Stimulated activated CD8-positive, alpha-beta memory T cell treated with anti-CD3 and anti-CD28 coated beads, Interleukin-15, amount 100 ng/mL, for 48 hours (primary cell): ENCODE results near the gene ZCCHC24.

ENCODE experiments used
- DNase-seq, 2 donors: peaks; one replicate each; pipeline ENCODE4 v3.0.0-alpha.2; 2020; ENCODE audit warnings: low read depth in 2 of 2

ZCCHC24 gene

GRCh38 chr10:79361726-79362397 lies 83.6 kb downstream of the ZCCHC24 start:
- no peak for DNase-seq

- no peak for DNase-seq
Measured at GRCh38 chr10:79360499-79361342, 84.7 kb downstream of the ZCCHC24 start.

GRCh38 chr10:79359816-79360498 lies 85.5 kb downstream of the ZCCHC24 start:
- no peak for DNase-seq

GRCh38 chr10:79358811-79359210 lies 86.6 kb downstream of the ZCCHC24 start:
- no peak for DNase-seq

GRCh38 chr10:79357180-79357579 lies 88.2 kb downstream of the ZCCHC24 start:
- DNase-seq, result no peak

DNA sequence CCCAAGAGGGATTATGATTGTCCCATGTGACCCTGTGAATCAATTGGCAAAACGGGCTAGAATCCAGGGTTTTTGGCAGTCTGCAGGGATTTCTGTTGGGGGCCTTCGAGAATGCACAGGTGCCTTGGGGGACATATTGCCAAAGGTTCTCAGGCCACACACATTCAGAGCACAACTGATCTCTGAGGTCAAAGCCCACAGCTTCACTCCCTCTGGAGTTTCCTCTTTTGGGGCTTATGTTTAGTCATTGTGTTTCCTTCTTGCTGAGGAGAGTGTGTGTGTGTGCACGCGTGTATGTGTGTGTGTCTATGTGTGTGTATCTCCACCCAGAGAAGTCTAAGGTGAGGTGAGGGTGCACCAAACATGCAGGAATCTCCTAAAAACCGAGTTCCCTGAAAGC lies 89.3 kb downstream of the ZCCHC24 start:
- DNase-seq, result no peak

DNA sequence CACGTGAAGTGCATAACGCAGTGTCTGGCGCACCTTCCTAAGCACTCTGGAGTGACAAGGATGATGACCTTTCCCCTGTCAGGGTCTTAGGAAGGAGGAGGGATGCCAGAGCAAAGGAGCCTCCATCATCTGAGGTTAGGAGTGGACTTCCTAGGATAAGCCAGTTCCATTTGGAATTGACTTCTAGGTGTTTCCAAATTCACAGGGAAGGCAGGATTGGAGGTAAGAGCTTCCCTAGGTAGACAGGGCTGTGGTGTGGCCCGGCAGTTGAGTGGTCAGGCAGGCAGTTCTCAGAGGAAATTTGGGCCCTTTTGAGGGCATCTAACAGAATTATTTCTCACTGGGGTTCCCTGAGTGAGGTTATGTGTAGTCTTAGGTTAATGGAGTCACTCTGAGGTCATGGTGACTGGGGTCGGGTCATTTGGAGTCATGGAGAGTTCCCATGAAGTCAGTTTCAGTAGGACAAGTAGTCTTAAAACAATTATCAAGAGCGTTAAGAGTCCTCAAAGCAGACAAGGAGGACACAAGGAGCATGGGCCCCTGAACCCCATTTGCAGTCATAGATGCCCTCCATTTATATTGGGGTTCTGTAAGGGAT lies 89.9 kb downstream of the ZCCHC24 start:
- no peak for DNase-seq

DNA sequence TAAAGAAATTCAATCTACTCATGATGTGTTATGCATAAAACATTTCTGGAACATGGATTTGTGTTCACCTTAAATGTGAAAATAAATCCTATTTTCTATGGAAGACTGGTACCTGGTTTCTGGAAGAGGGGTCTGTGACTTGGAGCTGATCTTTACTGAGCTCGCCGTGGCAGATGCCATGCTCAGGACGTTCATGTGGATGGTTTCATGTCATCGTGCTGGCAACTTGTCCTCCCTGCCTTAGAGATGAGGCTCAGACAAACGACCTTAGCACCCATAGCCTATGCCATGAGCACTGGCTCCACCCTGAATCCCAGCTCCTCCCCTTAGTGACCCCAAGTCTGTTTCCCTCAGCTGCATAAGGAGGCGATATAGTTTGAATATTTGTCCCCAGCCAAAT lies 90.8 kb downstream of the ZCCHC24 start:
- DNase-seq, result no peak

GRCh38 chr10:79354141-79354540 lies 91.3 kb downstream of the ZCCHC24 start:
- no peak for DNase-seq

DNA sequence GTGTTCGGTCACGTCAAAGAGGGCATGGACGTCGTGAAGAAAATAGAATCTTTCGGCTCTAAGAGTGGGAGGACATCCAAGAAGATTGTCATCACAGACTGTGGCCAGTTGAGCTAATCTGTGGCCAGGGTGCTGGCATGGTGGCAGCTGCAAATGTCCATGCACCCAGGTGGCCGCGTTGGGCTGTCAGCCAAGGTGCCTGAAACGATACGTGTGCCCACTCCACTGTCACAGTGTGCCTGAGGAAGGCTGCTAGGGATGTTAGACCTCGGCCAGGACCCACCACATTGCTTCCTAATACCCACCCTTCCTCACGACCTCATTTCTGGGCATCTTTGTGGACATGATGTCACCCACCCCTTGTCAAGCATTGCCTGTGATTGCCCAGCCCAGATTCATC lies 91.7 kb downstream of the ZCCHC24 start:
- no peak for DNase-seq

- DNase-seq, result no peak
Measured at GRCh38 chr10:79353000-79353406, 92.4 kb downstream of the ZCCHC24 start.

DNA sequence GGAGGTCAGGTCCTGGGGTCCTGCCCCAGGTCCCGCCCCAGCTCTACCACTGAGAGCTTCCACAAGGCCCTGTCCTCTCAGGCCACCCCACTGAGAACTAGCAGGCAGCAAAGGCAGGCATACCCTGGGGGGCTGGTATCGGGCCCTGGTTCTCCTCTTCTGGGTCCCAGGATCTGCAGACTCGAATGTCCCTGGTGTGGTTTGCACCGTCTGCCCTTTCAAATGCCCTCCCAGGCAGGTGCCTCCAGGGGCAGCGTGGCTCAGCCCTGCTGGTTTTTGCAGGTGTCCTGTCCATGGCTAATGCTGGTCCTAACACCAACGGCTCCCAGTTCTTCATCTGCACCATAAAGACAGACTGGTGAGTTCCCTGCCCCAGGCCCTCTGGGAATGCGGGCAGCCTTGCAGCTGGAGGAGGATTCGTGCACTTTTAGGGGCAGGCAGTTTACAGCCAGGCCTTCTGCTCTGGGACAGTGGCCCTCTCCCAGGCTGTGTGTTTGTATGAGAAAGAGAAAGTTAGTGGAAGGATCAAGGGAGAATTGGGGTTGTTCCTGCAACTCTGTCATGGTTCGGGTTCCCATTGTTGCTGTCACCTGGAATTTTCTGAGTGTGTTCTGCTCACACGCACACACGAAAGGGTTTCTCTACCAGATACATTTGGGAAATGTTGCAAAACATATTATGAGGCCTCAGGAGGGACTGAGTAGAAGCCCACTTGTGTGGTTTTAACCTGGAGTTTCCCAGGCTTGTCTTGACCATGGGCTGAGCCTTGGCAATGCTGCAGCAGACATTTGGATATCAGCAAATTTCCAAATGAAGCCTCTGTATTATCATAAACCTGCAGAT lies 93.2 kb downstream of the ZCCHC24 start:
- no peak for DNase-seq

- DNase-seq, result no peak
Measured at GRCh38 chr10:79351332-79351731, 94.1 kb downstream of the ZCCHC24 start.

DNA sequence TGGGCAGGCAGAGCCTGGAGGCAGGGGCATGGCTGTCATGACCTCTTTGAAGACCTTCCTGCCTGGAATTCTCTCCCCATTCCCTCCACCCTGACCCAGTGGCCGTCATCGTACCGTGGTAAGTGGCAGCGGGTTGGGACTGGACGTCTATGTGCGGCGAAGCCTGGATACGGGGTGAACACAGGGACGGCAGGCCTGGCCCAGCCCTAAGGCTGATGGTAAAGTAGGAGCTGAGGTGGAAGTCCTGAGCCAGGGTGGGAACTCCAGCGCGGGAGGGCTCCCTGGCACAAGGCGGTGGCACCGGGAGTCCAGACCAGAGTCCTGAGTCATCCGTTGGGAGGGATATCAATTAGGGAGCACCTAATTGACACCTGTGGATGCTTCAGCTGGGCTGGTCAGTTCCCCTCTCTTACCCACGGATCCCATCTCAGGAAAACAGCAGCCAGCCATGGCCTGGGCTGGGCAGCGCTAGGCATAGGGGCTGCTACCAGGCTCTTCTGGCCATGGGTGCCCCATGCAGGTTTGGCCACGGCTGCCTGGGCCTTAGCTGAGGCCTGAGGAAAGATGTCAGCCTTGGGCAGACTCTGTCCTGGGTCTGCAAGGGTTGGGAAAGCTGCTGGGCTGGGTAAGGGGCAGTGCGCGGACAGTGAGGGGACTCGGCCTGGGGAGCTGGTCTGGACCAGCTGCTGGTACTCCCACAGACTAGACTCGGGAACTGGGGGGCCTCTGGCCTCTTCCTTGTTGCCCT lies 94.8 kb downstream of the ZCCHC24 start:
- no peak for DNase-seq

DNA sequence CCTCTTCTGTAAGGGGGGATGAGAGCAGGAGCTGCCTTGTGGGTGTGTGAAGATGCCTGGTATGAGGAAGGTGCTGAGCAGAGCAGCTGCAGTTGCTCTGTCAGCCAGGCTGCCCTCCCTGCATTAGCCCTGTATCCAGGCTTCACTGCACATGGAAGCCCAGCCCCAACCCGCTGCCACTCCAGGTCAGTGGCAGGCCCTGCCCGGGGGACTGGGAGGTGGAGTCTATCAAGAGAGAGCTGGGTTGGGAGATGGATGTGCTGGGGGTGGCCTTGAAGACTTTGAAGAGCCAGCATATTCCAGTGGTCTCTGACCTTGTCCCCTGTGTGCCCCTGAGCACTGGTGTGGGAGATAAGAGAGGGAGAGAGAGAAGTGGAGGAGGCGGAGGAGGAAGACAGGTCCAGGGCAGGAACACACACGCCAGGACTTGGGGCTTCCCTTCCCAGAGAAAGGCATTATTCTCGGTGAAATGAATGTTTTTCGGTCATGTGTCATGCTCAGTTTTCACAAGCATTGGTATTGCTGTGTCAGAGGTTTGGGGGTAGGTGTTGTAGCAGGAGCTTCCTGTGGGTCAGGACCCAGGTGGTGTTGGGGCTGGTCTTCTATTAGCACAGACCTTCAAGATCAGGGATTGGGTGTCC lies 95.5 kb downstream of the ZCCHC24 start:
- no peak for DNase-seq

DNA sequence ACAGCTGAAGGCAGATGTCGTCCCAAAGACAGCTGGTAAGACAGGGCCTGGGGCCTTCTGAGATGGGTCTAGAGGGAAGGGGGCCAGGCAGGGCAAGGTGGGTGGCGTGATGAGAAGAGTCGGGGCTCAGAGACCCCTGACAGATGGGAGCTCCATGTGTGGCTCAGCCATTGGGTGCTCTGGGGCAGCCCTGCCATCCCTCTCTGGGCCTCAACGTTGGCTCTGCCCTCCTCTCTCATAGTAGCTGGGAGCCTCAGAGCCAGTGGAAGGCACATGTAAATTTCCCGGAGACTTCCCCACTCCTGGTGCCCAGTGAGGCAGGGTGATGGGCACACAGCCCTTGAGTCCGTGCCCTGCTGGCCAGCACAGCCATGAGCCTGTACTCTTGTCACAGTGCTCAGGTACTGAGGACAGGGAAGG lies 96.3 kb downstream of the ZCCHC24 start:
- DNase-seq, result no peak

- no peak for DNase-seq
Measured at GRCh38 chr10:79348640-79348988, 96.8 kb downstream of the ZCCHC24 start.

DNA sequence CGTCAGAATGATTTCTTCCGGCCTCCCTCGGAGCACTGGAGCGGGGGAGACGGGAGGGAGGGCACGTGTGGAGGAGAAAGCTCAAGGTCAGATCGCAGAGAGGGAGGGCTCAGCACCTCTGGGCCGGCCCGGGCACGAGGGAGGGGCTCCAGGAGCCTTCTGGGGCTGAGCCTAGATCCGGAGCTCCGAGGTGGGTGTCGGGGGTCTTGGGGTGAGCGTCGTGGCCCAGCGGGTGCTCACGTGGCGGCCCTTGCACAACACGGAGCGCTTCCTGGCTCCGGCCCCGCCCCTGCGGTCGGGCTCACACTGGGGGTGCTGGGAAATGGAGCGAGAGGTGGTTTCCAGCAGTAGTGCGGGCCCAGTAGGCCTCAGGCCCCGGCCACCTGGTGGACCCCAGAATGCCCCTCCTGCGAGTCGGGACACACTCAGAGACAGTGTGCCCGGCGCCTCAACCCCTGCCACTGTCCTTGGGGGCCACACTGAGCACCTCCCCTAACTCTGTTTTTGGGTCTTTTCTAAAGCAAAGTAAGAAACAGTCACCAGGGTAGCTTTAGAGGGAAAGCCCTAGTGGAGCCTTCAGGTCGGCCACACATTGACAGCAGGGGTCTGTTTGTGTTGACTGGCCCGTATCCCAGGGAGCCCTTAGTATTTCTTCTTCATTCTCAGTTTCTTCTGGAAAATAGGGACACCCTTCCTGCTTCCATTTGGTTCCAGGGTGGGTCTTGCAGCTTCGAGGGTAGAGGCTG lies 97.4 kb downstream of the ZCCHC24 start:
- DNase-seq, result peak; percentile 71 to 72

DNA sequence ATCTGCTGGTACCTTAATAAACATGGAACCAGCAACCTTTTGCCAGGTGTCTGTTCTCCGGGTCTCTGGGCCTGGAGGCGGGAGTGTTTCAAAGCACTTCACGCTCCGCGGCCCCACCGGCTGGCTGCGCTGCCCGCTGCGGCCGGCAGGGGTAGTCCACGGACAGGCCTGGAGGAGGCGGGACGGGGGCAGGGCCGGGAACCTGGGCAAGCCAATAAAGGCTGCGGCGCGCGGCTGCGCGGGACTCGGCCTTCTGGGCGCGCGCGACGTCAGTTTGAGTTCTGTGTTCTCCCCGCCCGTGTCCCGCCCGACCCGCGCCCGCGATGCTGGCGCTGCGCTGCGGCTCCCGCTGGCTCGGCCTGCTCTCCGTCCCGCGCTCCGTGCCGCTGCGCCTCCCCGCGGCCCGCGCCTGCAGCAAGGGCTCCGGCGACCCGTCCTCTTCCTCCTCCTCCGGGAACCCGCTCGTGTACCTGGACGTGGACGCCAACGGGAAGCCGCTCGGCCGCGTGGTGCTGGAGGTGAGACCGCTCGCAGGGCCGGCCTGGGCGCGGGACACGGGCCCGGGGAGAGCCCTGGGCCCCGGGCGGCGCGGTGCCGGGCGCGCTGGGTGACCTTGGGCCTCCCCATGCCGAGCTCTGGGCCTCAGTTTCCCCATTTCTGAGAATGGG lies 98.1 kb downstream of the ZCCHC24 start, which contains the start of gene PPIF:
TSS of gene PPIF (plus strand) at position 244 of the 668 bp plus-strand sequence. CDS start at position 324, 80 bp downstream.
- peak; percentile 92 for DNase-seq
